Femur (tissue), 1 donor: ENCODE measurements around the gene RPTOR.
"Not testable (repeated sequence)": the region's sequence is repeated elsewhere in the genome, so short reads cannot be mapped to it uniquely, and the experiment has no call there.

ENCODE experiments used
- DNase-seq: peaks from one replicate; pipeline ENCODE4 v3.0.0-alpha.2; 2017

The RPTOR gene

DNA sequence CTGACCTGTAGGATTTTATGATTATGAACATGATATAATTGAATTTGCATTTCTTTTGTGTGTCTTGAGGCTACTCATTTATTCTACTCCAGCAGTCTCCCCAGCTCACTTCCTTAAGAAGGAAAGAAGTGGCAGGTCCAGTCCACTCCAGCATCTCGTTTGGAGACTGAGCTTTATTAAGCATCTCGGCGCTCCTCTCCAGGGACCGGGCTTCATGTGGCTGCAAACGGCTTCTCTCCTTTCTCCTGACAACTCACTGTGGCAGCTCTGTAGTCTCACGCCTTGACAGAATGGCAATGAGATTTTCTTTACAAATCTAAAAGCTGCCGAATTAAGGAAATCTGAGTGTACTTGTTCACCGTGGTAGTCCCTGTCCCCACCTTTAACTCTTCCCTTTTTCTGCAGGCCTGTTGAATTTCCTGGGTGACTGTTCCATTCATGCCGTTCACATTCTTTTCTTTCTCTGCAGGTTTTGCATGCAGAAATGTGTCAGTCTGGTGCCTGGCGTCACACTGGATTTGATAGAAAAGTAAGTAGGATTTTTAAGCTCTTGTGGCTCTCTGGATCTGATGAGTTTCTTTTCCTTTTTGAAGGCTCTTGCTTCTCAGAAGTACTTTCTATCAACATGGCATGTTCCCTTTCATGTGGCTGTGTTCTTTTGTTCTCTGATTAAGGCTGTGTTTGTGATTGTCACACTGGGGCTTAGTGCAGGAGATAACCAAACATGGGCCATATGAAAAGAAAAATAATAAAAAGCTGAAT lies 246.5 kb downstream of the RPTOR start:
- no peak for DNase-seq

DNA sequence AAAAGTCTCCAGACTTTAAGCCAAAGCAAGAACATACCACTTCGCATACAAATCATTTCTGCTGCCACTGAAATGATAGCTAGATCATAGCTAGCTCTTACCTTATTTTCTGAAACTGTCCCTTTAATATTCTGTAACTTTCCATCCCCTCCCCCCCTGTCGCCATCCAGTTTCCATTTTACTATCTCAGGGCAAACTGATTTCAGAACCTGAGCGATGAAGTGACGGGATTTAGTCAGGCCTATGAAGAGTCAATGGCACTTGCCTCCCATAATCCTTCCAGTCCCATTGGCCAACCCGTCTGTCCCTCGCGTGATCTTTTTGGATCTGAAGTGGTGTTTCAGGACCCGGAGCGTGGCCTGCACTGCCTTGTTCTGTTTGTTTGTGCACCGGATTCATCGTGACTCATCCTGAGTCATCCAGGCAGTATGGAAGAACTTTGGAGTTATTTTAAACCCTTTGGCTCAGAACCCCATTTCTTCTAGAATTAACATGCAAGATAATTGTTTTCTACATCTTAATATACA lies 247.2 kb downstream of the RPTOR start:
- DNase-seq: no peak

DNA sequence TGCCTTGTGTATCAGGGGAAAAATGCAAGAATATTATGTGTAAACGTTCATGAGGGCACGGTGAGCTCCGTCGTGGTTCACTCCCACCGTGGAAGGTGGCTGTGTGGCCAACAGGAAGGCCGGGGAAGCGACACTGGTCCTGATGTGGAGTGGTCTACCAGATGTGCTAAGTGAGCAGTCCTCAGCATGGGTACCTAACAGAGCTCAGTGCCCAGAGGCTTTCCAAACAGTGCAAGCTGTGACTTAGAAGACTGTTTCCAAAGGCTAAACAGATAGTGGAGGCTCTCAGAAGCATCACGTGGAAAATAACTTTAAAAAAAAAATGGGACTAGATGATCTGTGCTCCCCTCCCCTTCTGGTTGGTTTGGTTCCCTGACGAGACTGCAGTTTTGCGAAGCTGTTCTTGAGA lies 247.7 kb downstream of the RPTOR start:
- DNase-seq: no peak

DNA sequence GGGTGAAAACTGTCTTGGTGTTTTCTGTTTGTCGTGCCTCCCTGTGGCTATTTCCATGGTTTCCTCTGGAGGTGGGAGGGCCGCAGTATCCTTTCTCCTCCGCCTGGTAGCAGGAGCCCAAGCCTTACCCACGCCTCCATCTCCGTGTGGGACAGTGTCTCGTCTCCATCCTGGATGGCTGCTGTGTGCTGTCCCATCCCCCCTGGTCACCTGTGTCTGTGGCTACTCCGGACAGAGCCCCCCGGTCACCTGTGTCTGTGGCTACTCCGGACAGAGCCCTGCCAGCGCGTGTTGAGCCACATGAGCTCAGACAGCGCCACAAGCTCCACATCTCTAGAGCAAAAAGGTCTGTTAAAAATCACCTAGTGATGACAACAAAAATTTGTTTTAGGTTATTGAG lies 248.8 kb downstream of the RPTOR start:
- no peak for DNase-seq

DNA sequence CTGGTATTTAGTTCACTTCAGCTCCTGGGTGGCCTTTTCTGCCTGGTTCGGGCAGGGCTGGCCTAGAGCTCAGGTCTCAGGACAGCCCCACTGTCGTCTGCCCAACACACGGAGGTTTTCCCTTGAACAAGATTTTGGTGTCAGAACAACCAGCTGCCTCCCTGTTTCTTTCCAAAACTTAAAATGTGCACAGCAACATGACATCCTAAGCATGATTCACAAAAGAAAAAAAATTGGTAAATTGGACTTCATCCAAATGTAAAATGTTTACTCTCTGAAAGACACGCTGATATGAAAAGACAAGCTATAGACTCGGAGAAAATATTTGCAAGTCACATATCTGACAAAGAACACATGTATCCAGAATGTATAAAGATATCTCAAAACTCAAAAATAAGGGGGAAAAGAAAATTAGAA lies 249.2 kb downstream of the RPTOR start:
- no peak for DNase-seq

DNA sequence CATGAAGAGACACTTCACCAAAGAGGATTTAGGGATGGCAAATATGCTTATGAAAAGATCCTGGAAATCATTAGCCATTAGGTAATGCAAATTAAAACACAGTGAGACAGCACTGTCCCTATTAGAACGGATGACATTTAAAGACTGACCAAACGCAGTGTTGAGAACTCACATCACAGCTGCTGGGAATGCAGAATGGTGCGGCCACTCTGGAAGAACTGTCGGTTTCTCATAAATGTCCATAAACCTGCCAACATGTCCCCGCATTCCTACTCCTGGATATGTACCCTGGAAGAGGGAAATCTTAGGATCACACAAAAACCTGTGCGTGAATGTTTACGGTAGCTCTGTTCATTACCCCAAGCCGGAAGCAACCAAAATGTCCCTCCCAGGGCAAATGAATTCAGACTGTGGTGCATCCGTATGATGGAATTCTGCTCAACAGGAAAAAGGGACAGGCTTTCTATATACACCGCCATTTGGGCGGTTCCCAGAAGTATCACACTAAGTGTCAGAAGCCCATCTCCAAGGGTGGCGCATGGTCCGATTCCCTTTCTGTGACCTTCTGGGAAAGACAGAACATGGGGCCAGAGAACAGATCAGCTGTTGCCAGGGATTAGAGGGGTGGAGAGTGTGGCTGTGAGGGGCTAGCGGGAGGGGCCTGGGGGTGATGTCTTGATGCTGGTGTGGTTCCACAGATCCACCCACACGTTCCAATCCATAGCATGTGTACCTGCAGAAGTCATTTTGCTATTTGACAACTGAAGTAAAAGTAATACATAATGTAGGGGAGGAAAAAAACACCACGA lies 249.8 kb downstream of the RPTOR start:
- DNase-seq: peak; percentile 41

DNA sequence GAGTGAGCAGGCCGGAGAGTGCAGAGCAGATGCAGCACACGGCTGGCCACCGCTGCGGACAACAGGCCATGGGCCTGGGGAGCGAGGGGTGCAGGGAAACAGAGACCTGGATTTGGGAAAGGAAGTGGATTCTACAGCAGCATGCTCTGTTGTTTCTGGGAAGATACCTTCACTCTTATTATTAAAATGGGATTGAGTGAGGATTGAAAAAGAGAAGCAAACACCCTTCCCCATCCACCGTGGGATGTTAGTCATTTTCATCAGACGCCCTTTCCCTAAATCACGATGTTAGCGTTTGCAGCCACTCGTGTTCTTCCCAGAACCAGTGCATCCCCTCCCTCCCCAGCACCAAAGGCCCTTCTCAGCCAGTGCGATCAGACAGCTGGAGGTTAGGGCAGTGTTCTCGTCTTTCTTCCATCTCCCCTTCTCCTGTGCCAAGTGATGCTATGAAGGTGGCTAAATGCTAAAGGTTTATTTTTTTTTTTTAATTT lies 250.5 kb downstream of the RPTOR start:
- no peak for DNase-seq

DNA sequence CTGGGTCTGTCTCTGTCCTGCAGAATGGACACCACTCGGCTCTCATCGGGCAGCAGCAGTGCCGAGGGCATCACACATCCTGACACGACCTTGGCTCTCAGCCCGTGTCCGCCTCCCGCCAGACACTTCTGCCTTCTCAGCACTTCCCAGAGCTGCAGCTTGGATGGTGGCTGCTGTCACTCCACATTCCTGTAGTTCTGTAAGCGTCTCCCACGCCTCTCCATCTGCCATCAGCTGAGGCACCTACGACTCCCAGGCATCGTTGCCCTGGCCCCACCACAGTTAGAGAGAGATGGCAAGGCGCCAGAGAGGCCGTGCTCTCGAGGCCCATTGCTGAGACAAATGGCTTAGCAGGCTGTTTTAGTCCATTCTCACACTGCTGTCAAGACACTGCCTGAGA lies 251.1 kb downstream of the RPTOR start:
- DNase-seq: peak; percentile 75

DNA sequence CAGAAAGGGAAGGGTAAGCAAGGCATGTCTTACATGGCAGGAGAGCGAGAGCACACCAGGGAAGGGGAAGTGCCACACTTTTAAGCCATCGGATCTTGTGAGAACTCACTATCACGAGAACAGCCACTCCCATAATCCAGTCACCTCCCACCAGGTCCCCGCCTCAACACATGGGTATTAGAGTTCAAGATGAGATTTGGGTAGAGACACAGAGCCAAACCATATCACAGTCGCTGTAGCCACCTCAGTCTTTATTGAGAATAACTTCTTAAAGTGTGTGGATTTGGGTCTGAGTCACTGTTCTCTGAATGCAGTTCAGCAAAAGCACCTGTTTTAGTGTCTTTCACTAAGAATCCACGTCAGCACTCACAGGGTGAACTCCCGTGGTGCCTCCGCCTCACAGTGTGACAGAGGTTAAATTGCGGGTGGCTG lies 251.8 kb downstream of the RPTOR start:
- no peak for DNase-seq

DNA sequence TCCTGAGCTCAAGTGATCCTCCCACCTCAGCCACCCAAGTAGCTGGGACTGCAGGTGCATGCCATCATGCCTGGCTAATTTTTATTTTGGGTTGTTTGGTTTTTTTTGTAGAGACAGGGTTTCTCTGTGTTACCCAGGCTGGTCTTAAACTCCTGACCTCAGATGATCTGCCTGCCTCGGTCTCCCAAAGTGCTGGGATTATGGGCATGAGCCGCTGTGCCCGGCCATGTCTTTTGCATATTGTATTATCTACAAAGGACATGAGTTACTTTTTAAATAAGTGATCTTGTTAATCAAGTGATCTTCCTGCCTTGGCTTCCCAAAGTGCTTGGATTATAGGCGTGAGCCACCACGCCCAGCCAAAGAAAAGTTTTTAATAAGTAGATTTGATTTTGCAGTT lies 252.6 kb downstream of the RPTOR start:
- DNase-seq: not testable (repeated sequence)

DNA sequence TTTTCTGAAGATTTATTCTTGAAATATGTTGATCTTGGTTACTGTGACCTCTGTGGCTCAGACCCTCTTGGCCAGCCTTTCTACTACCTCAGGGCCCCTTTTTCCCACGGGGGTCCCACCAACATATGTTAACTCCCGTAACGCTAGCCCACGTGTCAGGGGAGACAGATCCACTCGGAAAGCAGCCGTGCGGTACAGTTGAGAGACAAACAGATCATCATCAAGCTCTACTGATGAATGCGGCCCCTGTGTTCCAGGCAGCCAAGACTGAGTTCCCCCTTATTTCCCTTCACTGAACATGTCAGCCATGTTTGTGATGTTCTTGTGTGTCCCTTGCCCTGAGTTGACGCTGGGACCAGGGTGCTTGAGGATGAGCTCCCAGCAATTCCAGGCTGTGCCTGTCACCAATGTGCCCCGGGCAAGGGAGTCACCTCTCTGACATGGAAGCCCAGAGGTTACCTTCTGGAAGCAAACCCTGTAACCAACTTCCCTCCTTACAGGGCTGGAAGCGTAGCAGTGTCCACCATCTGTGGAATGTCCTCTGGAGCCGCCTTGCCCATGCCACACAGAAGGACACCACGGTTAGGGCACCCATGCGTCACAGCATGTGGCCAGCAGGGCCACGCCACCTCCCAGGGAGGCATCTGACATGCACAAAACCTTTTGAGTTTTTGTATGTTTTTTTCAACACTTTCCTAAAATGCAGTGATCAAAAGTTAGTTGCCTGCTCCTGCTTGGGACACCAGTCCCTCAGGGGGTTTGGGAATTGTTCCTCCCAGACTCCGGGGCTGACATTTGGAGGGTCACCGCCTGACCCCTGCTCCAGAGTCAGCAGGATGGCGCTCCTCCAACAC lies 253.3 kb downstream of the RPTOR start:
- no peak for DNase-seq

DNA sequence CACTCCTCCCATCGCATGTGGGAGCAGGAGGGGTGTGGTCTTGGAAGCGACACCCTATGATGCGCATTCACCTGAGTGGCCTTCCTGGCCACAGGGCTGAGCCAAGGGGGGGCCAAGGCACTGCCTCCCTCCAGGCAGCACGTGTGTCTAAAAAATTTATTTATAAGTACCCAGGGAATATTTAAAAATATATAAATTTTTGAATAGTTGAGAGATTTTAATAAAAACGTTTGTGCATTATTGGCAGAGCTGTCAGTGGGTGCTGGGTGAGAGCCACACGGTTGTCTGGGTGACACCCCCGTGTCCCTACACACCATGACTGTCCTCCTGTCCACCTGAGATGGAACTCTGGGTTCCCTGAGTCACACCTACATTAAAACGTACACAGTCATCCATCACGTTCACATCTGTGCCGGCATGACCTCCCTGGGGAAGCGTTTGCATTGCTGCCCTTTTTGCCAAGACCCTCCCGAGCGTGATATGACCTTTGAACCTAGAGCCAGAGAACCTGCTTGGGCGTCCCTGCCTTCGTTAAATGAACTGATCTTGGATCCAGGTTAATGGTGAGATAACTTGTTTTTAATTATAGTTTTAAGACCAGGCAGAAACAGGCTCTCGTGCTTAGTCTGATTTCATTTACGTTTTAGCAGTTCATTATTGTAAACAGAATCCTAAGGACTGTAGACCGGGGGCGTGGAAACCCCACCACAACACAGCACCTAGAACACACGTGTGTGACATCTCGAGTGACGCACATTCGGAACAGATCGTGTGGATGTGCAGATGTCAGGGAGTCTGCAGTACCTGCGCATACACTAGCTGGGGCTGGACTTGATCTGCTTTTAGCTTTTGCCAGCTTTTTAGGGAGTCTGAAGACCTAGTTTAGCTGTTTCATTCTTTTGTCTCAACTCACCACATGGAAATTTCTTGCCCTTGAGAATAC lies 254.2 kb downstream of the RPTOR start:
- no peak for DNase-seq

DNA sequence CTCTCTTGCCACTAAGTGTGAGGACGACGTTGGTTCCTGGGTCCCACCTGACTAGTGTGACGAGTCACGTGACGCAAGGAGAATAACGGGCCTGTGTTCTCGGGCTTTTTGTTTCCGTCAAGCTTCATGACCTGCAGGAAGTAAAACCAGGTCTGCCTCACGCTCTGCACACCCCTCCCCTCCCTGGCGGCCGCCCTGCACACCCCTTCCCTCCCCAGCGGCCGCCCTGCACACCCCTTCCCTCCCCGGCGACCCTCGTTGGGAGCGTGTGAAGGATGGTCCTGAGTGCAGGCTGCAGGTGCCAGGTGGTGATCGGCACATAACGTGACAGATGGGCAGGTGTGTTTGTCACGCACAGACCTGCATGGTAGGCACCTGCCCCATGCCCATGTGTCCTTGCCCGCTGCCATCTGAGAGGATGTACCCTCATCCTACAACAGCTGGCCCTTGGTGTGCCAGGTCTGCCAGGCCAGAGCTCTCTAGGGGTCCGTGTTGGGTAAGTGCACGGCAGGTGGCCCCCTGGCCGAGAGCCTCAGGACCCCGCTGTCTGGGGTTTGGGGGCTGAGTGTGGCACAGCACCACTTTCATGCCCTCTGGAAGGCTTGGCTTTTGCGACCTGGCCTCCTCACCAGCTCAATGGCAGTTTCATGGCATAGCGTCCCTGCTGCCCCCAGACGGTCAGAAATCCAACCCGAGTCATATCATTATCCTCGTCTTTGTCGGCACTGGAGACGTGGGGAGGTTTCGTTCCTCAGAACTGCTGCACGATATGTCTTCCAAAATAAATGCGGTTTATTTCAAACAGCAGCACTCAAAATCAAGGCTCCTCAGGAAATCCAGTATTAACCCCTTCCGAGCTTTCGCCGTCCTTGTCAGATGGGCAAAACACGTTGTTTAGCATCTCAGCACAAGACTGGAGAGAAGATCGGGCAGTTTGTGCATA lies 255.2 kb downstream of the RPTOR start:
- DNase-seq: no peak

DNA sequence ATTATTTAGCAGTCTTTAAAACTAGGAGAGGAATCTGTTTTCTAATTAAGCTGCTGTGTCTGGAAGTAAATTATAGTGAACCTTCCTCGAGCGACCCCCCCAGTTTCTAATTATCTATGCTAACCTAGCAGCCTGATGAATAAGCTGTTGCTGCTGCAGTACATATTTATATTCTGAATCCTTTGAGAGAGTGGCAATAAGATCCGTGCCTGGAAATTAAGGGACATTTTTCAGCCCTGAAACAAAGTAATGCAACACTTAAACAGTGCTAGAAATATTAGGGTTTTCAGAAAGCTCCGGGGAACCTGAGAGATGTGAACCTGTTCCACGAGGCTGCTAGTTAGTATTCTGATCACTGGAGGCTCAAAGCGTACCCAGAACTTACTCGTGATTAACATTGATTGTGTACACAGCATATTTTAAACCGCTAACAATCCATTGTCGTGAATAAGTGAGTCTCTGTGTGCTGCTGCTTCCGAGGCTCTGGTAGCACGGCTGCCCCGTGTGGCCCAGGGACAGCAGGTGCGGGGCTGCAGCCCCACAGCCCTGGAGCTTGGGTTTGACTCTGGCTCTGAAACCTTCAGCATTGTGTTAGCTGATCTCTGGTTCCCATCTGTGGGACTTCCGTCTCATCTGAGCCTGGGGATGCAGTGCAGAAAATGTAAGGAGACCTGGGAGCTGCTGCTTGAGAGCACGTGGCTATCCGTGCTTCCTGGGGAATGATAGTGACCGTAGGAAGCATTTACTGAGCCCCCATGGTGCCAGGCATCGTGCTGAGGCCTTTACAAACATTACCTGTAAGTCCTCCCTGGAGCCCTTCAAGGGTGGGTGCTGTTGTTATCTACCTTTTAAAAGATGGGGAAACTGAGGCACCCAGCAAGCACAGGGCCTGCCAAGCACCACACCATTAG lies 256.1 kb downstream of the RPTOR start:
- DNase-seq: no peak

DNA sequence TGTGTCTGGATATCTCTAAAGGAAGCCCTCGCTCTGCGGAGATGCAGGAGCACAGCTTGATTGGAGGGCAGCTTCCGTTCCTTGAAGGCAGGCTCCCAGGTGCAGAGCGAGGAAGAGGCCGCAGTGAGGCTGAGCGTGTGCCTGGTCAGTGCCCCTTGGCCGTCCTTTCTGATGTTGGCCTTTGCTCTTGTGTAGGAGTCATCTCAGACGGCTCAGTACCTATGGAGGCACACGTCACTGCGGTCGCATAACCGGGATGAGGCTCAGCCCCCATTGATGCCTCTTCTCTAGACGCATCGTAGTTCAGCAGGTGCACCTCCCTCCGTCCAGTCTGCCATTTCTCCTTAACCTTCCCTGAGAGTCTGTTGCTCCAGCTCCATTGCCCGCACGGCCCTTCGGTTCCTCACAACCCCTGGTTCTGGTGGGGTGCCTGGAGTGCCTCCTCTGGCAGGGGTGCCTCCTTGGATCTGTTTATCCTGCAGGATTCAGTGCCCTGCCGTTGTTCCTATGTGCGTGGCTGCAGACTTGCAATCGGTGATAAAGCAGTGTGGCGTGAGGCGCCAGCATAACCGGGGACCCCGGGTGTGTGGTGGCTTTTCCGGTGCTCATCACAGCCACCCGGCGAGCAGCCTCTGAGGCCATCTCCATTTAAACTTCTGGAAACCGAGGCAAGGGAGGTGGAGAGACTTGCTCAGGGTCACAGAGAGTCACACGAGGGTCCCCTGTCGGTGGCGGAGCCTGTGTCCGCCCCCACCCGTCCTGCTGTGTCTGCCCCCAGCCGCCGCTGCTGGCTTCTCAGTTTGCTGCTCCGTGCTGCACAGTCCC lies 258.2 kb downstream of the RPTOR start:
- no peak for DNase-seq

DNA sequence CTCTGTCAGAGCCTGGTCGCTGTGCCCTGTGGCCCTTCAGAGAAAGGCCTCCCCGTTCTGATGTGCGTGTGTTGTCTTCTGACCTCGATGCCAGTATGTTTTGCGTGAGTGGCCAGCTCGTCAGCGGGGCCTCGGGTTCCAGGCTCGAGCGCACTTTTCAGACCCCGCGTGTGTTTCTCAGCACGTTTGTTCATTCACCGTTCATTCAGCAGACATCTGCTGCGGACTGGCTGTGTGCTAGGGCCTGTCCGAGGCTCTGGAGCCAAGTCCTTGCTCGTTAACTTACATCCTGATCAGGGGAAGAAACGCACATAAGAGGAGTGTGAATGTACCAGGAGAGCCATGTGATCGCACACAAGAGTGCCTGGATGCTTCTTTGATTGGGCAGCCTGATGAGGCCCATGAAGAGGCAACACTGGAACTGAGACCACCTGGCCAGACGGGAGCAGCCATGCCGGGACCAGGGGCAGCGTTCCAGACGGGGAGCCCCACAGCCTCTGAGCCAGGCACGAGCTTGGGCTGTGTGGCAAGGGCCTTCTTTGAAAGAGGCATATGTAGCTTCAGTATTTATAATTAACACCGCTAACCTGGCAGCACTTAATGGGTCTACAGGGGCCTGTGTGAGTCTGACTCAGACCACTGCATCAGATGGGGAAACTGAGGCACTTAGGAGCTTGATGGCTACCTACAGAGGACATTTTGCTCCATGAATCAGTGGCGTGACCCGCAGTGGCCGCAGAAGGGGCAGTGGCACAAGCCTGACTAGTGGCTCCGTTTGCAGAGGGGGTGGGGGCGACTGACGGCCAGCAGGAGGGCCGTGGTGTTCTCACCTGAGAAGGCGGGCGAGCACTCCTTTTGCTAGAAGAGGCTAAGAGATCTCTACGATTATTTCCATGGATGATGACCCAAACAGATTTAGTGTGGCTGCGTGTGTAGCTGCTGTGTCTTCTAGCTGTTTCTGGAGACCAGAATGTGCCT lies 259.1 kb downstream of the RPTOR start:
- DNase-seq: no peak

DNA sequence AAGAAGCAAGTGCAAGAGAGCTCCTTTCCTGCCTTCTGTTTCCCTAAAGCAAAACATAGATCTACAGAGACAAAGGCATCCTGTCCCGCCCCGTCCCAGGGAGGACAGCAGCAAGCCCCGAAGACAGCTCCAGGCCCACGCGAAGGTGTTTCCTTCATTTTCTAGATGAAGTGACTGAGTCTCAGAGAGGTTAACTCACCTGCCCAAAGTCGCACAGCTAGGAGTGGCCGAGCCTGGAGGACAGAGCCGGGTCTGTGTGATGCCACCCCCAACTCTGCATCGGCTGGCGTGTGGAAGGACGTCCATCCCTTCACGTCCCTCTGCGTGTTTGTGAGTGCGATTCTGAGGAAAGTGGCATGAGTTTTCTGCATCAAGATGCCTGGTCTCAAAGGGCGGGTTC lies 259.8 kb downstream of the RPTOR start:
- no peak for DNase-seq
